Cardiac fibroblast (primary cell): ENCODE data around the gene PEAK3.

Experiments
- DNase-seq, 2 donors: peaks; one replicate each; pipeline versions ENCODE4 v3.0.0 to v3.0.0-alpha.2; 2010; ENCODE audit warnings: low read depth in 2 of 2
- H3K4me3 ChIP-seq, 2 donors: replicated peaks in 1 of 2; 1 replicate in 1 of 2; 2 replicates in 1 of 2; pipeline ENCODE4 v1.5.1; 2011; ENCODE audit warnings: low read depth in 2 of 2, low read length in 2 of 2, mild to moderate bottlenecking in 2 of 2, moderate library complexity in 1 of 2
- CTCF ChIP-seq: IDR thresholded peaks from one replicate; pipeline ENCODE4 v1.5.1; 2011; ENCODE audit warnings: low read depth, mild to moderate bottlenecking, low read length, inconsistent platforms

PEAK3 gene

GRCh38 chr19:2327773-2328400, 45.9 kb upstream of the PEAK3 start:
- H3K4me3 ChIP-seq: peak overlapping the region; percentile 91 to 94
- DNase-seq: peak; percentile 81 to 83
- no peak for TF ChIP-seq CTCF

DNA sequence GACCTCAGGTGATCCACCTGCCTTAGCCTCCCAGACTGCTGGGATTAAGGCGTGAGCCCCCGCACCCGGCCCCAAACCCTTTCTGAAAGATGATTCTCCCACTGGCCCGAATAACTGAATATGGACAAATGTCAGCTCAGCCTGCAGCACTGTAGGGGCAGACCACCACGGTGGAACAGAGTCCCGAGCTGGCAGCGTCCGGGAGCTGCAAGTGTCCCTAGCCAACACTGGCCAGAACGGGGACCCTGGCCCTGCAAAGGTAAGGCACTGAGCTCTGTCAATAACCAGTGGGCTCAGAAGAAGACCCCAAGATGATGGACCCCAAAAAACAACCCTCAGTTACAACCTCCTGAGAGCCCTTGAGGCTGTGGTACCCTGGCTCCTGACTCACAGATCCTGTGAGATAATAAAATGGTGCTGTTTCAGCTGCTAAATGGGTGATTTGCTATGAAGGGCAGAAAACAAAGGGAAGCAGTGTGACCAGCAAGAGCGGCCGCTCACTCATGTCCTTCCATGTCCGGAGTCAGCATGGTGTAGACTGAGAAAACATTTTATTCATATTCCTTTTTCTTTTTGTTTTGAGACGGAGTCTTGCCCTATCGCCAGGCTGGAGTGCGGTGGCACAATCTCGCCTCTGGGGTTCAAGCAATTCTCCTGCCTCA, 44.9 kb upstream of the PEAK3 start:
- no peak for DNase-seq
- H3K4me3 ChIP-seq: peak overlapping the region in 1 of 2 donors; percentile 91
- no peak for TF ChIP-seq CTCF

GRCh38 chr19:2325281-2326046, 43.5 kb upstream of the PEAK3 start:
- TF ChIP-seq CTCF: no peak
- DNase-seq: no peak
- no peak overlapping the region for H3K4me3 ChIP-seq

- H3K4me3 ChIP-seq: no peak overlapping the region
- DNase-seq: no peak
Measured at GRCh38 chr19:2324220-2324948, 42.4 kb upstream of the PEAK3 start.

GRCh38 chr19:2323707-2324106, 41.7 kb upstream of the PEAK3 start:
- DNase-seq: no peak
- H3K4me3 ChIP-seq: no peak overlapping the region
- no peak for TF ChIP-seq CTCF

More at GRCh38 chr19:2324220-2324948, 42.4 kb upstream of the PEAK3 start:
- TF ChIP-seq CTCF: no peak

- no peak for TF ChIP-seq CTCF
- no peak overlapping the region for H3K4me3 ChIP-seq
- DNase-seq: no peak
Measured at GRCh38 chr19:2321565-2322283, 39.7 kb upstream of the PEAK3 start.
